ENCODE data around the gene ADPRM.

GRCh38 chr17:10674704-10675103, 22.7 kb upstream of the ADPRM start:
- TF ChIP-seq CTCF (IDR thresholded peaks at IDR 0.05) (no peak), POLR2A (IDR thresholded peaks at IDR 0.05) (no peak)

Measured in heart left ventricle (tissue), 13 donors.